MCF 10A (cell line): ENCODE data around the gene SLC9A7. TPM values are rescaled to one million over a fixed set of nuclear protein-coding genes. Genes with fewer than 3 reads are reported as not detected.

Experiments
- BruUV-seq: library from RNA; stranded (reverse); fragments of 400-500 nt; replicated peaks from 2 replicates; lab custom pipeline; 2021; lab: Mats Ljungman, UMichigan
- CTCF ChIA-PET: fragments of 300-600 bp; sonication (Branson Sonifier 250); formaldehyde crosslinking; extraction: SDS; loops from one replicate; lab custom pipeline; 2021; ENCODE audit warnings: antibody characterized with exemption, inconsistent platforms; lab: Yijun Ruan, JAX
- POLR2A ChIA-PET: fragments of 300-600, 350-650 bp; sonication (Branson Sonifier 250); formaldehyde crosslinking; extraction: SDS; loops from one replicate; lab custom pipeline; 2020; ENCODE audit warnings: antibody characterized with exemption, inconsistent platforms; lab: Yijun Ruan, JAX
- DNase-seq: peaks from one replicate; pipeline ENCODE4 v3.0.0-alpha.2; 2018; ENCODE audit not compliant: unreplicated experiment
- H3K27ac Mint-ChIP-seq: one replicate; pipeline ENCODE4 v1.8.0; 2022; ENCODE audit warnings: mild to moderate bottlenecking, low read depth, mixed read lengths; ENCODE audit not compliant: unreplicated experiment
- H3K27me3 Mint-ChIP-seq: one replicate; pipeline ENCODE4 v1.8.0; 2022; ENCODE audit warnings: mixed read lengths; ENCODE audit not compliant: insufficient read depth, unreplicated experiment
- H3K36me3 Mint-ChIP-seq: one replicate; pipeline ENCODE4 v1.8.0; 2022; ENCODE audit warnings: mild to moderate bottlenecking, moderate library complexity, mixed read lengths; ENCODE audit not compliant: insufficient read depth, unreplicated experiment
- H3K4me1 Mint-ChIP-seq: one replicate; pipeline ENCODE4 v1.8.0; 2022; ENCODE audit warnings: mixed read lengths; ENCODE audit not compliant: insufficient read depth, unreplicated experiment
- H3K4me3 Mint-ChIP-seq: one replicate; pipeline ENCODE4 v1.8.0; 2022; ENCODE audit warnings: mild to moderate bottlenecking, moderate library complexity, mixed read lengths; ENCODE audit not compliant: unreplicated experiment
- H3K9me3 Mint-ChIP-seq: one replicate; pipeline ENCODE4 v1.8.0; 2022; ENCODE audit warnings: mixed read lengths; ENCODE audit not compliant: unreplicated experiment
- CTCF ChIP-seq: fragments of 200-600 bp; IDR thresholded peaks from one replicate; pipeline ENCODE4 v1.8.0; 2022; ENCODE audit warnings: antibody characterized with exemption, mild to moderate bottlenecking; ENCODE audit not compliant: unreplicated experiment
- intact Hi-C: fragments of 100-400 bp; cut with micrococcal nuclease; formaldehyde crosslinking; loops from 2 replicates; pipeline ENCODE4 v1.14.1; 2022
- total RNA-seq: library from RNA; stranded (reverse); gene quantifications from 2 replicates; pipeline ENCODE4 v1.2.3, GENCODE V29; 2022

SLC9A7 gene
- total RNA-seq, 1 experiment from 2014 or later: 28.3 TPM

GRCh38 chrX:46571423-46572339 is 187.2 kb downstream of the SLC9A7 start:
- no peak overlapping the region for H3K4me3 Mint-ChIP-seq
- no TSS peak for BruUV-seq
- CTCF ChIA-PET: interaction anchor here (0.6 to 0.7 kb wide), 2 partner anchors 9 to 1394 kb away, joined by 3 read pairs; no protein-coding TSS in a partner anchor
- H3K36me3 Mint-ChIP-seq: no peaks in the 10 kb centered on the region
- peaks cover 35% of the 10 kb centered on the region for H3K27me3 Mint-ChIP-seq
- intact Hi-C loops: no loop called here
- POLR2A ChIA-PET: interaction anchor here (1.3 to 1.5 kb wide), 2 partner anchors 11 to 15 kb away, joined by 3 to 5 read pairs; no protein-coding TSS in a partner anchor
- no peak for TF ChIP-seq CTCF
- peaks cover 5% of the 10 kb centered on the region for H3K4me1 Mint-ChIP-seq
- no peak overlapping the region for H3K27ac Mint-ChIP-seq
- H3K9me3 Mint-ChIP-seq: no peaks in the 10 kb centered on the region
- no peak for DNase-seq

- CTCF ChIA-PET: interaction anchor here (0.6 to 1.4 kb wide), 2 partner anchors 10 to 14 kb away, joined by 3 to 5 read pairs; no protein-coding TSS in a partner anchor
- POLR2A ChIA-PET: no interaction called here
- H3K27ac Mint-ChIP-seq: no peak overlapping the region
Observed at GRCh38 chrX:46569621-46570020, 189.3 kb downstream of the SLC9A7 start.

GRCh38 chrX:46567388-46567787 is 191.5 kb downstream of the SLC9A7 start:
- BruUV-seq: no TSS peak
- DNase-seq: no peak
- H3K4me3 Mint-ChIP-seq: no peak overlapping the region
- ChIA-PET CTCF (no interaction called here), POLR2A (interaction anchor here (1.4 kb wide), 1 partner anchor 16 kb away, joined by 8 read pairs; no protein-coding TSS in a partner anchor)
- H3K27ac Mint-ChIP-seq: no peak overlapping the region
- no peaks in the 10 kb centered on the region for H3K9me3 Mint-ChIP-seq
- TF ChIP-seq CTCF: no peak
- intact Hi-C loops: no loop called here
- H3K36me3 Mint-ChIP-seq: no peaks in the 10 kb centered on the region
- peaks cover 5% of the 10 kb centered on the region for H3K4me1 Mint-ChIP-seq
- peaks cover 34% of the 10 kb centered on the region for H3K27me3 Mint-ChIP-seq

More at GRCh38 chrX:46569621-46570020, 189.3 kb downstream of the SLC9A7 start:
- Mint-ChIP-seq H3K9me3 (no peaks in the 10 kb centered on the region), H3K27me3 (peaks cover 39% of the 10 kb centered on the region), H3K4me3 (no peak overlapping the region), H3K4me1 (peaks cover 5% of the 10 kb centered on the region), H3K36me3 (no peaks in the 10 kb centered on the region)
- no peak for TF ChIP-seq CTCF
- BruUV-seq: no TSS peak
- intact Hi-C loops: no loop called here
- no peak for DNase-seq
